ENCODE measurements around the gene MRPS22. TPM values are rescaled to one million over a fixed set of nuclear protein-coding genes. Genes with fewer than 3 reads are reported as not detected.

The MRPS22 gene
- polyA plus RNA-seq, 1 experiment = 38.2 TPM

DNA sequence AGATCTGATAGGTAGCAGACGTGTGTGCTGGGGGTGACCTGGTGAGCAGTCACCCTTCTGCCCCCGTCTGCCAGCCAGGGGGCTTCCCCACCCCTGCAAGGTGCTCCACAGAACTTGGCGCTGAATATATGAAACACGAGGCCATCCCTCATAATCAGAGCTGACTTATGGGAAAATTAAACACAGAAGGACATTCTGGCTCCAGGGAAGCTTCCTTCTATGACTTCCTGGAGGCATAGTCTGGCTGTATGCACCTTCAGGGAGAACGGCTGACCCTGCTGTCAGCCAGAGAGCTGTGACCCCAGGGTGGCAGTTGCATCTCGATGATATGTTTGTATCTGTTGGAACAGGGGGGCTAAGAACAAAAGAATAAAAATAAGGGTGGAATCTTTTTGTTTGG is 26.6 kb upstream of the MRPS22 start:
- ChIA-PET CTCF (interaction anchor here (0.9 to 7.0 kb wide), 3 partner anchors 13 to 205 kb away, joined by 4 to 59 read pairs (median 40); no protein-coding TSS in a partner anchor), POLR2A (no interaction called here)
- Histone ChIP-seq H3K36me3 (ENCODE audit: control insufficient read depth, insufficient read depth, low read length) (no peaks in the 10 kb centered on the region), H3K27me3 (ENCODE audit: control insufficient read depth, insufficient read depth, low read length) (no peaks in the 10 kb centered on the region), H3K4me3 (ENCODE audit: low read depth, low read length) (no peak overlapping the region)
- no peak for TF ChIP-seq CTCF (IDR thresholded peaks at IDR 0.05; ENCODE audit: insufficient read depth, low read depth, low read length)
- no peak for DNase-seq (ENCODE audit: low read depth)

GRCh38 chr3:139317660-139318430 is 26.0 kb upstream of the MRPS22 start:
- POLR2A ChIA-PET = no interaction called here
- Histone ChIP-seq H3K36me3 (ENCODE audit: control insufficient read depth, insufficient read depth, low read length) (no peaks in the 10 kb centered on the region), H3K27me3 (ENCODE audit: control insufficient read depth, insufficient read depth, low read length) (no peaks in the 10 kb centered on the region), H3K4me3 (ENCODE audit: low read depth, low read length) (no peak overlapping the region)
- TF ChIP-seq CTCF (IDR thresholded peaks at IDR 0.05; ENCODE audit: insufficient read depth, low read depth, low read length) = no peak
- no peak for DNase-seq (ENCODE audit: low read depth)
- CTCF ChIA-PET = interaction anchor here (0.8 to 7.0 kb wide), 5 partner anchors 9 to 206 kb away, joined by 3 to 59 read pairs (median 8); no protein-coding TSS in a partner anchor

DNA sequence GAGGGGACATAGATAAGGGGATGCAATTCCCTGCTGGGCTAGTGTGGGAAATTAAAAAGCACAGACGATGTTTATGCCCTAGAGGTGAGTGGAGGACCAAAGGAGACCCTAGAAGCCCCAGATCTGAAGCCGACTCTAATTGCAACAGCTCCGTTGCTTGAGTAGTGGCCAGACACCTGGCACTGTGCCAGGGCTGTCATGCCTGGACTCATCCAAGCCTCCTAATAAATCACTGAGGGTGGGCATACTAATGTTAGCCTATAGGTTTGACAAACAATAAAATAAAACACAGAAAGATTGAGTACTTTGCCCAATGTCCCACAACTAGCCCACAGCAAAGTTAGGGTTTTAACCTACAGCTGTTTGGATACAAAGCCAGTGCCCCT is 25.4 kb upstream of the MRPS22 start:
- DNase-seq (ENCODE audit: low read depth) = no peak
- no peaks in the 10 kb centered on the region for H3K36me3 ChIP-seq (ENCODE audit: control insufficient read depth, insufficient read depth, low read length)
- no peaks in the 10 kb centered on the region for H3K27me3 ChIP-seq (ENCODE audit: control insufficient read depth, insufficient read depth, low read length)
- no peak for TF ChIP-seq CTCF (IDR thresholded peaks at IDR 0.05; ENCODE audit: insufficient read depth, low read depth, low read length)
- POLR2A ChIA-PET = no interaction called here
- H3K4me3 ChIP-seq (ENCODE audit: low read depth, low read length) = no peak overlapping the region
- CTCF ChIA-PET = interaction anchor here (0.8 to 7.0 kb wide), 5 partner anchors 8 to 211 kb away, joined by 3 to 59 read pairs (median 8); no protein-coding TSS in a partner anchor

DNA sequence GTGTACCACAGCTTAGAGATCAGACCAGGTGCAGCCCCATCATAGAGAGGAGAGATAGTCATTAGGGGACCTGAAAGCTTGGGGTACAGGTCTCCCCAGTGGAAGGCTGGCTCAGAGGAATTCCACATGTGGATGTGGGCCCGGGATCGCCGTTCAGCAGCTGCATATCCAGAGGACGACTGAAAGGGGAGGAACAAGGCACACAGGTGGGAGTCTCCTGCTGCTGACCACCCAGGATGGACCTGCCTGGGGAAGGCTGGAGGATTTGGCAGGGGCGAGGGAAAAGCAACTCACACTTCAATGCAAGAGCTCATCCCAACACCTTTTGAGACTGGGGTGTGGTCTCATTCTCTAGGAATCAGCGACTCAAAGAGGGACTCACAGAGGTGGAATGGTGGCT is 25.0 kb upstream of the MRPS22 start:
- Histone ChIP-seq H3K27me3 (ENCODE audit: control insufficient read depth, insufficient read depth, low read length) (no peaks in the 10 kb centered on the region), H3K4me3 (ENCODE audit: low read depth, low read length) (no peak overlapping the region), H3K36me3 (ENCODE audit: control insufficient read depth, insufficient read depth, low read length) (no peaks in the 10 kb centered on the region)
- POLR2A ChIA-PET = interaction anchor here (1.1 kb wide), 1 partner anchor 8 kb away, joined by 3 read pairs; no protein-coding TSS in a partner anchor
- no peak for TF ChIP-seq CTCF (IDR thresholded peaks at IDR 0.05; ENCODE audit: insufficient read depth, low read depth, low read length)
- CTCF ChIA-PET = interaction anchor here (0.7 to 7.0 kb wide), 7 partner anchors 8 to 395 kb away, joined by 3 to 59 read pairs (median 4); no protein-coding TSS in a partner anchor
- no peak for DNase-seq (ENCODE audit: low read depth)

All from BJ (cell line).